Upper lobe of left lung (tissue), 4 donors: Measurements from ENCODE around the gene CEP55.

Experiments
- CTCF ChIP-seq, 6 experiments: fragments of 450-650 bp in 4 of 6; fragments of 200-600 bp in 2 of 6; sonication (generic) in 2 of 6; IDR thresholded peaks; one replicate each; pipeline ENCODE4 v1.5.1; 2016 to 2019; ENCODE audit warnings: antibody characterized with exemption in 6 of 6
- POLR2AphosphoS5 ChIP-seq, 2 donors: sonication (generic); formaldehyde crosslinking; IDR thresholded peaks; one replicate each; pipeline ENCODE4 v1.5.1; 2017; ENCODE audit warnings: antibody characterized with exemption in 2 of 2

- no peak for TF ChIP-seq CTCF (IDR thresholded peaks at IDR 0.05)
- no peak for TF ChIP-seq POLR2AphosphoS5 (IDR thresholded peaks at IDR 0.05)
Measured at GRCh38 chr10:93451244-93451947, 45.0 kb upstream of the CEP55 start.
